ENCODE results near the gene THOC1. TPM values are rescaled to one million over a fixed set of nuclear protein-coding genes. Genes with fewer than 3 reads are reported as not detected.

THOC1 gene
- total and polyA plus RNA-seq, 2 of the 4 experiments (the other 2 are of a cell fraction), result 13.3 to 15.8 TPM

DNA sequence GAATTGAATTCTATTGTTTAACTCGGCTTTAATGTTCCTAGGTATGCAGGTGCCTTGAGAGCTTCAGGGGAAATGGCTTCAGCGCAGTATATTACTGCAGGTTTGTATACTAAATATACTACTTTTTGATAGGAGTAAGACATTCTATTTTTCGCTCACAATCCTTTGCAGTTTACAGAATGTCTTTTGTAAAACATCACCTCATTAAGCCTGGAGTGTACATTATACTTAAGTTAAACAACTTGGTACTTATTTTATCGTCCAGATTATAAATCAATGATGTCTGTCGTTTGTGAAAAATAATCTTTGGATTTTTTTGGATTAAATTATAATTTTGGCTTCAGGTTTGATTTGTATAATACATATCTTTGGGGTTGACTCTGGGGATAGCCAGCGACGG, 75.0 kb downstream of the THOC1 start:
- Histone ChIP-seq H3K27me3 (ENCODE audit: control insufficient read depth, insufficient read depth, low read length) (no peaks in the 10 kb centered on the region), H3K9me3 (ENCODE audit: control insufficient read depth, insufficient read depth, low read length) (no peaks in the 10 kb centered on the region), H2BK5ac (ENCODE audit: low read depth, low read length, poor library complexity, severe bottlenecking) (no peak overlapping the region), H3K27ac (ENCODE audit: insufficient read depth, low read length) (no peak overlapping the region), H4K20me1 (ENCODE audit: insufficient read depth, low read length) (no peaks in the 10 kb centered on the region), H3K9me1 (ENCODE audit: insufficient read depth, low read length) (no peaks in the 10 kb centered on the region), H4K8ac (ENCODE audit: low read depth in 2 of 2, low read length in 2 of 2) (no peak overlapping the region), H3K4me1 (ENCODE audit: control insufficient read depth, insufficient read depth, low read length) (no peaks in the 10 kb centered on the region), H3K4ac (ENCODE audit: low read depth, low read length) (no peak overlapping the region), H3K23ac (ENCODE audit: low read depth, low read length) (no peak overlapping the region), H3K36me3 (ENCODE audit: control insufficient read depth, insufficient read depth, low read length) (peaks cover 6% of the 10 kb centered on the region), H2BK120ac (ENCODE audit: low read depth, low read length) (no peak overlapping the region), H2AK5ac (ENCODE audit: low read depth, low read length) (no peak overlapping the region), H2BK15ac (ENCODE audit: low read depth, low read length) (no peak overlapping the region), H3K4me2 (ENCODE audit: low read depth, low read length) (no peak overlapping the region), H2BK20ac (ENCODE audit: low read depth, low read length) (no peak overlapping the region), H3K9ac (ENCODE audit: low read depth, low read length) (no peak overlapping the region), H3K18ac (ENCODE audit: low read depth, low read length) (no peak overlapping the region), H2AFZ (replicated peaks; ENCODE audit: low read length, poor library complexity) (no peak overlapping the region), H3K56ac (ENCODE audit: extremely low read depth, insufficient read depth, low read length) (no peak overlapping the region), H4K5ac (ENCODE audit: low read depth, low read length) (no peak overlapping the region), H3K4me3 (ENCODE audit: insufficient read depth, low read depth, low read length) (no peak overlapping the region), H4K91ac (ENCODE audit: insufficient read depth, low read depth, low read length) (no peak overlapping the region), H3K14ac (replicated peaks; ENCODE audit: low read depth, low read length) (no peak overlapping the region), H3K79me1 (ENCODE audit: low read depth in 1 of 2, low read length in 2 of 2) (peaks cover 19 to 22% of the 10 kb centered on the region in 2 experiments), H2AK9ac (replicated peaks; ENCODE audit: low read depth, low read length, poor library complexity) (no peak overlapping the region)
- ATAC-seq (ENCODE audit: low read depth) (no peak), DNase-seq (no peak)
- POLR2A ChIA-PET (ENCODE audit: unreplicated experiment), result no interaction called here
- WGBS, 2 experiments (ENCODE audit: extremely low coverage in 2 of 2, insufficient read length in 1 of 2), result no CpG with 5 or more reads among the region's 7 CpGs
- intact Hi-C loops (cut with micrococcal nuclease), result loop anchor here (5.0 kb wide), 1 partner anchor 50 kb away; no protein-coding TSS in a partner anchor
- CTCF ChIA-PET, result no interaction called here
- dilution Hi-C loops (cut with HindIII; ENCODE audit: low sequenced_read_pairs, unreplicated experiment), result no loop called here
- TF ChIP-seq CTCF (conservative IDR thresholded peaks at IDR 0.05; ENCODE audit: low read depth, low read length) (no peak), POLR2A (IDR thresholded peaks at IDR 0.05; ENCODE audit: low read depth, low read length) (no peak), RCOR1 (IDR thresholded peaks at IDR 0.05; ENCODE audit: insufficient replicate concordance, low read length) (no peak), NFE2L2 (IDR thresholded peaks at IDR 0.05; ENCODE audit: low read depth, low read length) (no peak), MAZ (IDR thresholded peaks at IDR 0.05; ENCODE audit: borderline replicate concordance, low read depth, low read length) (no peak), RFX5 (IDR thresholded peaks at IDR 0.05; ENCODE audit: low read depth, low read length) (no peak), FOS (IDR thresholded peaks at IDR 0.05; ENCODE audit: low read depth, low read length) (no peak), MAFK (IDR thresholded peaks at IDR 0.05; ENCODE audit: low read depth, low read length) (no peak), CHD1 (IDR thresholded peaks at IDR 0.05; ENCODE audit: low read depth, low read length) (no peak), BHLHE40 (IDR thresholded peaks at IDR 0.05; ENCODE audit: low read depth, low read length) (no peak), SMC3 (IDR thresholded peaks at IDR 0.05; ENCODE audit: low read depth, low read length) (no peak), CEBPB (IDR thresholded peaks at IDR 0.05; ENCODE audit: low read depth, low read length) (no peak)
- TF ChIP-seq, protein P1, sequence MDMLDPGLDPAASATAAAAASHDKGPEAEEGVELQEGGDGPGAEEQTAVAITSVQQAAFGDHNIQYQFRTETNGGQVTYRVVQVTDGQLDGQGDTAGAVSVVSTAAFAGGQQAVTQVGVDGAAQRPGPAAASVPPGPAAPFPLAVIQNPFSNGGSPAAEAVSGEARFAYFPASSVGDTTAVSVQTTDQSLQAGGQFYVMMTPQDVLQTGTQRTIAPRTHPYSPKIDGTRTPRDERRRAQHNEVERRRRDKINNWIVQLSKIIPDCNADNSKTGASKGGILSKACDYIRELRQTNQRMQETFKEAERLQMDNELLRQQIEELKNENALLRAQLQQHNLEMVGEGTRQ (IDR thresholded peaks at IDR 0.05; ENCODE audit: low read depth, low read length), result no peak
- no TSS peak for BruUV-seq (replicated peaks)
- in situ Hi-C loops (cut with MboI; ENCODE audit: low sequenced_read_pairs), result no loop called here
